ENCODE results near the gene MCHR1.

DNA sequence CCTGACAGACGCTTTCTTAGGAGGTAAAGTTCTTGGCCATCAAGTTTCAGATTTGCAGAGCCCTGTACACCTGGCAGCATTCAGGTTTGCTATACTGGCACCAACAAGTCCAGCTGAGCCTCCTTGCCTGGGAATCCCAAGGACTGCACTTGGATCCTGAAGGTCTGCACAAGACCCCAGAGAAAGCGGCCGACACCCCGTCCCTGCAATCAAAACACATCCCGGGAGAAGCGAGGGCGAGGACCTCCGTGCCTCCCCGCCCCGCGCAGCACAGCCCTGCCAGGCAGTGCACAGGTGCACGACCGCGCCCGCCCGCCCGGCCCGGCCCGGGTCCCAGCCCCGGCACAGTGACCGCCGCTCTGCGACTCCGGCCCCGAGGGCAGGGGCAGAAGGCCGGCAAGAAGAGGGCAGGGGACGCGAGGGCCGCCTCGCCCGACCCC is 43.3 kb upstream of the MCHR1 start:
- TF ChIP-seq, protein P1, sequence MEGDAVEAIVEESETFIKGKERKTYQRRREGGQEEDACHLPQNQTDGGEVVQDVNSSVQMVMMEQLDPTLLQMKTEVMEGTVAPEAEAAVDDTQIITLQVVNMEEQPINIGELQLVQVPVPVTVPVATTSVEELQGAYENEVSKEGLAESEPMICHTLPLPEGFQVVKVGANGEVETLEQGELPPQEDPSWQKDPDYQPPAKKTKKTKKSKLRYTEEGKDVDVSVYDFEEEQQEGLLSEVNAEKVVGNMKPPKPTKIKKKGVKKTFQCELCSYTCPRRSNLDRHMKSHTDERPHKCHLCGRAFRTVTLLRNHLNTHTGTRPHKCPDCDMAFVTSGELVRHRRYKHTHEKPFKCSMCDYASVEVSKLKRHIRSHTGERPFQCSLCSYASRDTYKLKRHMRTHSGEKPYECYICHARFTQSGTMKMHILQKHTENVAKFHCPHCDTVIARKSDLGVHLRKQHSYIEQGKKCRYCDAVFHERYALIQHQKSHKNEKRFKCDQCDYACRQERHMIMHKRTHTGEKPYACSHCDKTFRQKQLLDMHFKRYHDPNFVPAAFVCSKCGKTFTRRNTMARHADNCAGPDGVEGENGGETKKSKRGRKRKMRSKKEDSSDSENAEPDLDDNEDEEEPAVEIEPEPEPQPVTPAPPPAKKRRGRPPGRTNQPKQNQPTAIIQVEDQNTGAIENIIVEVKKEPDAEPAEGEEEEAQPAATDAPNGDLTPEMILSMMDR (conservative IDR thresholded peaks at IDR 0.05), result no peak
- no peak for TF ChIP-seq EZH2 (IDR thresholded peaks at IDR 0.05; ENCODE audit: low read depth)

Measured in PC-9 (cell line).